ENCODE data around the gene STK32B. TPM values are rescaled to one million over a fixed set of nuclear protein-coding genes. Genes with fewer than 3 reads are reported as not detected.
"Not testable (repeated sequence)": the region's sequence is repeated elsewhere in the genome, so short reads cannot be mapped to it uniquely, and the experiment has no call there.

STK32B gene
- total RNA-seq = 1 to 10 TPM; 2.4 to 3.9 (median 3.1) TPM

DNA sequence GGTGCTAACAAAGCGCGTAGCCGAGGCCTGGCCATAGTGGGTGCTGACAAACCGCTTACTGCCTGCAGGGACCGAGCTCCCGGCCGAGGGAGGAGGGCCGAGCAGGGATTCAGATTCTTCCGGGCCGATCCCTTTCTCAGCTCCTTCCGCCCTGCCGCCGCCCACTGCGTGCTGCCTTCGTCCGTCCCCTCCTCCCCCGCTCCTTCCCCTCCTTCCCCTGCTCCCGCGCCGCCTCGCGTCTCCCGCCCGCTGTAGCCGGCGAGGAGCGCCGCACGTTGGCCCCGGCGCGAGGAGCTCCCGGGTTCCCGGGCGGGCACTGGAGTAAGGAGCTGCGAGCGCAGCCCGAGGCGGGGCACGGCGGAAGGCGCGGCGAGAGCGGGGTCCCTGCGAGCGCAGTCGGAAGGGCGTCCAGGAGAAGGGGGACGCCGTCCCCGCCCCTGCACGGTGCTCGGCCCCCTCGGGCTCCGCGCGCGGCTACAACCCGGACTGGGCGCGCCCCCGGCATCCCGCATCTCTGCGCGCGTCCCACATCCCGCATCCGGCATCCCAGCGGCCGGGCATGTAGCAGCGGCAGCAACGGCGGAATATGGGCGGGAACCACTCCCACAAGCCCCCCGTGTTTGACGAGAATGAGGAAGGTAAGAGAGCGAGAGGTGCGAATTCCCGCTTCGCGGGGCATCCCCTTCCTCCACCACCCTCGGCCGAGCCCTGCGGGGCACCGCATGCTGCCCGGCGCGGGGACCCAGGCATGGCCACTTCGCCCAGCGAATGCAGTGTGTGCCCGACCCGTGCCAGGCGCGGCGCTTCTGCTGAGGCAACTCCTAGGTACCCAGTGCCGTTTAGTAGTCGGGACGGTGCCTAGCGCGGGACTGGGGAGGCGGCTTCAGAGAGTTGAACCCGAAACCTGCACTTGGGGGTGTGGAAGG, at the start of gene STK32B:
Gene STK32B, plus strand, starts transcription at position 203 of the 926 bp plus-strand sequence.
- ATAC-seq (ENCODE audit: low FRiP score) (peak; percentile 80), DNase-seq (ENCODE audit: low spot score) (no peak)
- TF ChIP-seq, protein P1, sequence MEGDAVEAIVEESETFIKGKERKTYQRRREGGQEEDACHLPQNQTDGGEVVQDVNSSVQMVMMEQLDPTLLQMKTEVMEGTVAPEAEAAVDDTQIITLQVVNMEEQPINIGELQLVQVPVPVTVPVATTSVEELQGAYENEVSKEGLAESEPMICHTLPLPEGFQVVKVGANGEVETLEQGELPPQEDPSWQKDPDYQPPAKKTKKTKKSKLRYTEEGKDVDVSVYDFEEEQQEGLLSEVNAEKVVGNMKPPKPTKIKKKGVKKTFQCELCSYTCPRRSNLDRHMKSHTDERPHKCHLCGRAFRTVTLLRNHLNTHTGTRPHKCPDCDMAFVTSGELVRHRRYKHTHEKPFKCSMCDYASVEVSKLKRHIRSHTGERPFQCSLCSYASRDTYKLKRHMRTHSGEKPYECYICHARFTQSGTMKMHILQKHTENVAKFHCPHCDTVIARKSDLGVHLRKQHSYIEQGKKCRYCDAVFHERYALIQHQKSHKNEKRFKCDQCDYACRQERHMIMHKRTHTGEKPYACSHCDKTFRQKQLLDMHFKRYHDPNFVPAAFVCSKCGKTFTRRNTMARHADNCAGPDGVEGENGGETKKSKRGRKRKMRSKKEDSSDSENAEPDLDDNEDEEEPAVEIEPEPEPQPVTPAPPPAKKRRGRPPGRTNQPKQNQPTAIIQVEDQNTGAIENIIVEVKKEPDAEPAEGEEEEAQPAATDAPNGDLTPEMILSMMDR (IDR thresholded peaks at IDR 0.05) = no peak

DNA sequence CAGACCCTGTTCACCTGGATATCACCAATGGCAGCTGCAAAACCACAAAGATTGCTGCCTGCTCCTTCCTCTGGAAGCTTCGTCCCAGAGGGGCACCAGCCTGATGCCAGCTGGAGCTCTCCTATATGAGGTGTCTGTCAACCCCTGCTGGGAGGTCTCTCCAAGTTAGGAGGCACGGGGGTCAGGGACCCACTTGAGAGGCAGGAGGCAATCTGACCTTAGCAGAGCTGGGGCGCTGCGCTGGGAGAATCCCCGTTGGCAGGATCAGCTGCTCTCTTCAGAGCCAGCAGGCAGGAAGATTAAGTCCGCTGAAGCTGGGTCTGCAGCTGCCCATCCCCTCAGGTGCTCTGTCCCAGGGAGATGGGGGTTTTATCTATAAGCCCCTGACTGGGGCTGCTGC, 49.6 kb upstream of the STK32B start:
- DNase-seq (ENCODE audit: low spot score); ATAC-seq (ENCODE audit: low FRiP score): not testable (repeated sequence)

DNA sequence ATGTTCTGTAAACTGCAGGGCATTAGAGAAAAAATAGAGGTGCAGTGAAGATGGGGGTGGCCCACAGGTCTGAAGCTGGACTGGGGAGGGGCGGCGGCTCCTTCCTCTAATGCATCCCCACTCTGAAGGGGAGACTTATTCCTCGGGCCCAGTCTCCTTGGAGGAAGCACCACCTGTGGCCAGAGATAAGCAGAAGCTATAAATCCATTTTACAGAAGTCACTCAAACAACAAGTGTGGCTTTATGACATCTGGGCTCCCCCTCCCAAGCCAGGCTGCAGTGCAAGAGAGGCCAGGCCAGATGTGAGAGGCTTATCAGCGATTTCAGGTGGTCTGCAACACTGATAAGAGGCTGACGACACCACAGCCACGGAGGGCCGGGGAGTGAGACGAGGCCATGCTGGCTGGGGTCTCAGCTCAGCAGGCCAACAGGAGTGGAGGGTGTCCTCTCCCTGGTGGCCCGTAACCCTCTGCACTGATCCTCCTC, 47.9 kb upstream of the STK32B start:
- ATAC-seq (ENCODE audit: low FRiP score) = no peak
- DNase-seq (ENCODE audit: low spot score) = no peak
- TF ChIP-seq, protein P1 (IDR thresholded peaks at IDR 0.05) = no peak

DNA sequence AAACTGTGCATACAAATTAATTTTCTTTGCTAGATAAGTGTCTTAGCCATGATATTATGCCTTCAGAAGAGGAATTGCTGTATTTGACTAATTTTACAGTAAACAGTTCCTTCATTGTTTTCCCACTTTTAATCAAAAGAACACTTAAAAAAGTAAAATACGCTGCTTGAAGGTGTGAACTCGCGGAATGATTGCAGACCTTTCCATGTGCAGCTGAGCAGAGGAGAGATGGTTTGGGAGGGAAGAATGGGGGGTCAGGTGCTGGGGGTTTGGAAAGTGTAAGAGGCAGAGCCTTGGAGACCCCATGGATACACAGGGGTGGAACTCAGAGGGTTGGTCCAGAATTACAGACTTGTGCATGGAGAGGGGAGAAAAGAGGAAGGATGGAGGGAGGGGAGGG, 47.4 kb upstream of the STK32B start:
- TF ChIP-seq, protein P1 (IDR thresholded peaks at IDR 0.05) = no peak
- no peak for DNase-seq (ENCODE audit: low spot score)
- ATAC-seq (ENCODE audit: low FRiP score) = no peak

DNA sequence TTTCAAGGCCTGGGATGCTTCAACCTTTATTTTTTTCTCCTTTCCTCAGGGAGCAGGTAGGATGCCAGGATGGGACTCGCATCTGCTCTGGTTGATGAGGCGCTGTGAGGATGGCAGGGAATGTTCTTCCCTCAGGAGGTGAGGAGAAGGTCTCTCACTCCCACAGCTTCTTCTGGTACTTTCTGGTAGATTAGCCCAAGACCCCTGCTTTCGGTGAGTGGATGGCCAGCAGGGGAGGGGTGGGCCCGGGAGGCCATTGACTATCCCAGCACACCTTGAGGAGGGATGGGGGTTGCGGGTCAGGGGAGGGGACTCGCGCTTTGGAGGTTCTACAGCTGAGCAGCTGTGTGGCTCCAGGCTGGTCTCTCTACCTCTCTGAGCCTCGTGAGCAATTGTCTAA, 46.8 kb upstream of the STK32B start:
- DNase-seq (ENCODE audit: low spot score) (no peak), ATAC-seq (ENCODE audit: low FRiP score) (no peak)
- TF ChIP-seq, protein P1 (IDR thresholded peaks at IDR 0.05) = no peak

DNA sequence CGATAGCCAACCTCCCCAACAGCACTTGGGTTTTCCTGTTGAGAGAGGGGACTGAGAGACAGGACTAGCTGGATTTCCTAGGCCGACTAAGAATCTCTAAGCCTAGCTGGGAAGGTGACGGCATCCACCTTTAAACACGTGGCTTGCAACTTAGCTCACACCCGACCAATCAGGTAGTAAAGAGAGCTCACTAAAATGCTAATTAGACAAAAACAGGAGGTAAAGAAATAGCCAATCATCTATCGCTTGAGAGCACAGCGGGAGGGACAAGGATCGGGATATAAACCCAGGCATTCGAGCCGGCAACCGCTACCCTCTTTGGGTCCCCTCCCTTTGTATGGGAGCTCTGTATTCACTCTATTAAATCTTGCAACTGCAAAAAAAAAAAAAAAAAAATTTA, 44.3 kb upstream of the STK32B start:
- not testable (repeated sequence) for ATAC-seq (ENCODE audit: low FRiP score); DNase-seq (ENCODE audit: low spot score)

DNA sequence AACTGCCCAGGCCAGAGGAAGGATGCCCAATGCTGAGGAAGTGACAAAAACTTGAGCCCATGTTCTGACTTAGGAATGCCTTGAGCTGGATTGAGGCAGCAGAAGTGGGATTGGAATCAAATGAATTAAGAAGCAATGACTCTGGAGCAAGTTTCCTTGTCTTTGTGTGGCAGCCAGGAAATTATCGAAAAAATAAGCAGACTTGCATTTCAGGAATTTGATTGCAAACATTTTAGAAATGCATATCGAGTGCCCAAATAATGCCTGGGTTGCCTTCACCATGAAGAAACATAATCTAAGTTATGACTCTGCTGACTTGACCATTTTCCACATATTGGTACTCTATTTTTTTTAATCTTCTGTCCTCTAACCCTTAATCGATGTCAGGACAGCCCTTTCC, 41.5 kb upstream of the STK32B start:
- TF ChIP-seq, protein P1 (IDR thresholded peaks at IDR 0.05) = no peak
- DNase-seq (ENCODE audit: low spot score) = no peak
- ATAC-seq (ENCODE audit: low FRiP score) = no peak

DNA sequence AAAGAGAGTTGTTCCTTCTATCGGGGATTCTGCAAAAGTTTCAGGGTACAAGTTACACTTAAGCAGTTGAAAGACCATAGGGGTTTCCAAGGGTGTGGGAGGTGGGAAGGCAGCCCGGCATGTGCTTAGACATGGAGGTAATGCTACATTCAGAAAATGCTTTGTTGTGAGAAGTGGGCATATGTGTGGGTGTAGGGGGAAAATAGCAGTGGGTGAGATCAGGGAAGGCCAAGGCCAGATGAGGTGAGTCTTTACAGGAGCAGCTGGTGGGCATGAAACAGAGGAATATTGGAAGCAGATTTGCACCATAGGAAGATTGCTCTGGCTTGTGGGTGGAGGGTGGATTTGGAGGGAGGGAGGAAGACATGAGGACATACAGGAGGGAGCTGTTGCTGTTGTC, 40.3 kb upstream of the STK32B start:
- TF ChIP-seq, protein P1 (IDR thresholded peaks at IDR 0.05) = no peak
- DNase-seq (ENCODE audit: low spot score) (no peak), ATAC-seq (ENCODE audit: low FRiP score) (no peak)

Measured in omental fat pad (tissue), 4 donors.